ENCODE results near the gene COQ8A. TPM values are rescaled to one million over a fixed set of nuclear protein-coding genes. Genes with fewer than 3 reads are reported as not detected.

Gene COQ8A
- total and polyA plus RNA-seq, 4 donors, result 16.2 to 50.5 (median 29.1) TPM

DNA sequence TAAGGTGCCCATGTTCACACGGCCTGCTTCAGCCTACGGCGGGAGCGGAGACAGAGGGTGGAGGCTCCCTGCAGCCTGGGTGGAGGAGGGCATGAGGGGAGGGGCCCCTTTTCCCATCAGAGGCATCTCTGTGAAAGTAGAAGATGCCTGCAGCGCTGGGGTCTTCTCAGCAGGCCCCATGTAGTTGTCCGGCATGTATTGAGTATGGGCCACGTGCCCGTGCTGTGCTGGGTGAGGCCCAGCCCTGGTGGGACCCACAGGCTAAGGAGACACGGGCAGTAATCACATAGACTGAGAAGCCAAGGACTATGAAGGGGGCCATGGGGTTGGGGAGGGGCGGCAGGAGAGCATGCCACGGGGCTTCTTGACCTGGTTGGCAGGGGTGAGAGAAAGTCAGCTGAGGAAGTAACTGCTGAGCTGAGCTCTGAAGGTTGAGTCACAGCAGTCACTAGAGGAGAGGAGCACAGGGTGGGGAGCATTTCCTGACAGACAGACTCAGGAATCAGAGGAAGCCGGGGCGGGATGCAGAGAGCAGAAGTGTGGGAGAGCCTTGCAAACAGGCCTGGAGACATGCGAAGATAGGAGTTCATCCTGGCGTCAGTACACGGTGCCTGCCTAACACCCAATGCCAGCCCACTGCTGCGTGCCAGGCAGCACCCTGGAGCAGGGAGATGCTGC, 48.1 kb upstream of the COQ8A start:
- WGBS, 2 donors, result 66 to 67% methylated on average over 17 of the region's 17 CpGs
- Histone ChIP-seq H3K27me3 (ENCODE audit: control insufficient read depth in 3 of 3, insufficient read depth in 3 of 3, low read length in 2 of 3) (no peaks in the 10 kb centered on the region), H3K9me3 (ENCODE audit: control insufficient read depth in 4 of 4, insufficient read depth in 3 of 4, low read length in 3 of 4) (peaks cover 0 to 2% (median 0%) of the 10 kb centered on the region in 4 donors), H3K4me3 (no peak overlapping the region), H3K4me1 (ENCODE audit: control insufficient read depth in 5 of 5, insufficient read depth in 5 of 5, low read length in 5 of 5) (peaks cover 0 to 8% (median 0%) of the 10 kb centered on the region in 5 donors), H3K9ac (ENCODE audit: insufficient read depth in 1 of 2, low read length in 2 of 2) (no peak overlapping the region), H3K27ac (ENCODE audit: low read depth in 1 of 2, low read length in 1 of 2) (peak overlapping the region in 1 of 2 donors; percentile 26), H3K36me3 (ENCODE audit: control insufficient read depth in 4 of 4, insufficient read depth in 4 of 4, low read length in 4 of 4) (peaks cover 0 to 65% (median 0%) of the 10 kb centered on the region in 4 donors)
- DNase-seq (peak in 1 of 3 donors; percentile 22), ATAC-seq (ENCODE audit: insufficient read depth, low FRiP score) (peak; percentile 53)
- TF ChIP-seq, protein P1, sequence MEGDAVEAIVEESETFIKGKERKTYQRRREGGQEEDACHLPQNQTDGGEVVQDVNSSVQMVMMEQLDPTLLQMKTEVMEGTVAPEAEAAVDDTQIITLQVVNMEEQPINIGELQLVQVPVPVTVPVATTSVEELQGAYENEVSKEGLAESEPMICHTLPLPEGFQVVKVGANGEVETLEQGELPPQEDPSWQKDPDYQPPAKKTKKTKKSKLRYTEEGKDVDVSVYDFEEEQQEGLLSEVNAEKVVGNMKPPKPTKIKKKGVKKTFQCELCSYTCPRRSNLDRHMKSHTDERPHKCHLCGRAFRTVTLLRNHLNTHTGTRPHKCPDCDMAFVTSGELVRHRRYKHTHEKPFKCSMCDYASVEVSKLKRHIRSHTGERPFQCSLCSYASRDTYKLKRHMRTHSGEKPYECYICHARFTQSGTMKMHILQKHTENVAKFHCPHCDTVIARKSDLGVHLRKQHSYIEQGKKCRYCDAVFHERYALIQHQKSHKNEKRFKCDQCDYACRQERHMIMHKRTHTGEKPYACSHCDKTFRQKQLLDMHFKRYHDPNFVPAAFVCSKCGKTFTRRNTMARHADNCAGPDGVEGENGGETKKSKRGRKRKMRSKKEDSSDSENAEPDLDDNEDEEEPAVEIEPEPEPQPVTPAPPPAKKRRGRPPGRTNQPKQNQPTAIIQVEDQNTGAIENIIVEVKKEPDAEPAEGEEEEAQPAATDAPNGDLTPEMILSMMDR (IDR thresholded peaks at IDR 0.05; ENCODE audit: control extremely low read depth, extremely low read depth), result no peak

DNA sequence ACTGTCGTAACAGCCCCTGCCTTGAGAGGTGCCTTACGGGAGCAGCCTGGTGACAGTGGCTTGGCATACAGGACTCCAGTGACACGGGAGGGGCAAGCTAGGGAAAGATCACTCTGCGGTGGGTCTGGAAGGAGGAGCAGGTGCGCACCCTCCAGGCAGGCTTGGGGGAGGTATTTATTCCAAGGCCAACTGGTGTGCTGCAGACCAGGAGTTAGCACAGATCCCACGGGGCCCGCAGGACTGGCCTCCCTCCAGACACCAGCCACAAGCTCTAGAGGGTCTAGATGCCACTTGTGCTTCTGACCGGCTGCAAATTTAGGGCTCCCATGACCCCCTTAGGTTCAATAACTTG, 47.6 kb upstream of the COQ8A start:
- H3K9ac ChIP-seq (ENCODE audit: insufficient read depth in 1 of 2, low read length in 2 of 2), result no peak overlapping the region
- no peak overlapping the region for H3K4me3 ChIP-seq
- H3K27ac ChIP-seq (ENCODE audit: low read depth in 1 of 2, low read length in 1 of 2), result no peak overlapping the region
- H3K27me3 ChIP-seq (ENCODE audit: control insufficient read depth in 3 of 3, insufficient read depth in 3 of 3, low read length in 2 of 3), result no peaks in the 10 kb centered on the region
- no peak for DNase-seq
- peaks cover 0 to 5% (median 0%) of the 10 kb centered on the region in 5 donors for H3K4me1 ChIP-seq (ENCODE audit: control insufficient read depth in 5 of 5, insufficient read depth in 5 of 5, low read length in 5 of 5)
- ATAC-seq (ENCODE audit: insufficient read depth, low FRiP score), result no peak
- WGBS, 2 donors, result 68% methylated on average over 8 of the region's 8 CpGs
- TF ChIP-seq, protein P1 (IDR thresholded peaks at IDR 0.05; ENCODE audit: control extremely low read depth, extremely low read depth), result no peak
- H3K9me3 ChIP-seq (ENCODE audit: control insufficient read depth in 4 of 4, insufficient read depth in 3 of 4, low read length in 3 of 4), result peaks cover 0 to 2% (median 0%) of the 10 kb centered on the region in 4 donors
- peaks cover 0 to 65% (median 0%) of the 10 kb centered on the region in 4 donors for H3K36me3 ChIP-seq (ENCODE audit: control insufficient read depth in 4 of 4, insufficient read depth in 4 of 4, low read length in 4 of 4)

DNA sequence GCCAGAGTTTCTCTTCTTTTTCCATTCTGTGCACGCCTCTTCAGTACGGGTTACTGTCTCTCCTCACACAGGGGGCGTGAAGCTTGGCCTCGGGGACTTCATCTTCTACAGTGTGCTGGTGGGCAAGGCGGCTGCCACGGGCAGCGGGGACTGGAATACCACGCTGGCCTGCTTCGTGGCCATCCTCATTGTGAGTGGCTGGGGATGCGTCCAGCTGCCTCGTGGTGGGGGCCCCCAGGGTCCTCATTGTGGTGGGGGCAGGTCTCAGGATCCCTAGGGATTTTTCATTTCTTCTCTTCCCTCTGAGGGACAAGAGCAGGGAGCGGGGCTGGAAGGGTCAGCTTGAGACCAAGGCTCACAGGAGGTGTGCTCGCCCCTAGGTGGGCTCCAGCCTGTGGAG, 46.2 kb upstream of the COQ8A start:
- WGBS, 2 donors, result 95 to 97% methylated on average over 13 of the region's 13 CpGs
- no peak overlapping the region for H3K4me3 ChIP-seq
- no peak overlapping the region for H3K9ac ChIP-seq (ENCODE audit: insufficient read depth in 1 of 2, low read length in 2 of 2)
- H3K9me3 ChIP-seq (ENCODE audit: control insufficient read depth in 4 of 4, insufficient read depth in 3 of 4, low read length in 3 of 4), result no peaks in the 10 kb centered on the region
- H3K4me1 ChIP-seq (ENCODE audit: control insufficient read depth in 5 of 5, insufficient read depth in 5 of 5, low read length in 5 of 5), result peaks cover 0 to 5% (median 0%) of the 10 kb centered on the region in 5 donors
- TF ChIP-seq, protein P1 (IDR thresholded peaks at IDR 0.05; ENCODE audit: control extremely low read depth, extremely low read depth), result no peak
- H3K27me3 ChIP-seq (ENCODE audit: control insufficient read depth in 3 of 3, insufficient read depth in 3 of 3, low read length in 2 of 3), result no peaks in the 10 kb centered on the region
- no peak overlapping the region for H3K27ac ChIP-seq (ENCODE audit: low read depth in 1 of 2, low read length in 1 of 2)
- ATAC-seq (ENCODE audit: insufficient read depth, low FRiP score) (no peak), DNase-seq (no peak)
- peaks cover 0 to 54% (median 0%) of the 10 kb centered on the region in 4 donors for H3K36me3 ChIP-seq (ENCODE audit: control insufficient read depth in 4 of 4, insufficient read depth in 4 of 4, low read length in 4 of 4)

Data from lung (tissue), 12 donors.